Stimulated activated CD4-positive, alpha-beta T cell treated with anti-CD3 and anti-CD28 coated beads, Interleukin-4, amount 100 ng/mL, for 1 hour (primary cell): Measurements from ENCODE around the gene MARCHF9.
"Not testable (repeated sequence)": the region's sequence is repeated elsewhere in the genome, so short reads cannot be mapped to it uniquely, and the experiment has no call there.

ENCODE experiments used
- DNase-seq: peaks from one replicate; pipeline ENCODE4 v3.0.0-alpha.2; 2020

Gene MARCHF9

GRCh38 chr12:57772429-57773322 is 17.8 kb downstream of the MARCHF9 start, which contains the start of gene EEF1AKMT3:
EEF1AKMT3 (plus strand) TSS chr12:57772614; CDS start chr12:57772725, 111 bp downstream.
- peak; percentile 36 for DNase-seq

- DNase-seq: not testable (repeated sequence)
Observed at GRCh38 chr12:57774634-57775033, 19.7 kb downstream of the MARCHF9 start.

- DNase-seq: no peak
Observed at GRCh38 chr12:57775044-57775443, 20.1 kb downstream of the MARCHF9 start.

GRCh38 chr12:57775563-57776246 is 20.8 kb downstream of the MARCHF9 start:
- DNase-seq: no peak

GRCh38 chr12:57776247-57776587 is 21.3 kb downstream of the MARCHF9 start:
- no peak for DNase-seq

- DNase-seq: no peak
Observed at GRCh38 chr12:57777367-57777766, 22.5 kb downstream of the MARCHF9 start.

GRCh38 chr12:57777911-57778310 is 23.0 kb downstream of the MARCHF9 start:
- no peak for DNase-seq

GRCh38 chr12:57779736-57780135 is 24.8 kb downstream of the MARCHF9 start:
- DNase-seq: no peak

GRCh38 chr12:57780284-57780897 is 25.5 kb downstream of the MARCHF9 start:
- DNase-seq: no peak

GRCh38 chr12:57781244-57781643 is 26.3 kb downstream of the MARCHF9 start:
- DNase-seq: no peak

- DNase-seq: no peak
Observed at GRCh38 chr12:57781801-57782200, 26.9 kb downstream of the MARCHF9 start.

- no peak for DNase-seq
Observed at GRCh38 chr12:57782243-57782607, 27.3 kb downstream of the MARCHF9 start.

- DNase-seq: peak; percentile 99
Observed at GRCh38 chr12:57782608-57783465, 27.9 kb downstream of the MARCHF9 start, which contains the start of gene TSFM. TSFM (plus strand) TSS chr12:57782787; CDS start chr12:57782802, 15 bp downstream.

GRCh38 chr12:57783466-57783801 is 28.5 kb downstream of the MARCHF9 start:
- no peak for DNase-seq

GRCh38 chr12:57783861-57784260 is 29.0 kb downstream of the MARCHF9 start:
- no peak for DNase-seq

- DNase-seq: no peak
Observed at GRCh38 chr12:57793920-57794319, 39.0 kb downstream of the MARCHF9 start.

GRCh38 chr12:57795354-57795753 is 40.5 kb downstream of the MARCHF9 start:
- no peak for DNase-seq

GRCh38 chr12:57796996-57797395 is 42.1 kb downstream of the MARCHF9 start:
- no peak for DNase-seq

- no peak for DNase-seq
Observed at GRCh38 chr12:57797933-57798332, 43.0 kb downstream of the MARCHF9 start.

- no peak for DNase-seq
Observed at GRCh38 chr12:57800965-57801364, 46.1 kb downstream of the MARCHF9 start.

GRCh38 chr12:57802607-57803006 is 47.7 kb downstream of the MARCHF9 start:
- DNase-seq: no peak

GRCh38 chr12:57803319-57803893 is 48.5 kb downstream of the MARCHF9 start:
- peak; percentile 23 for DNase-seq
